SK-N-SH (cell line): ENCODE data around the gene TTC23. TPM values are rescaled to one million over a fixed set of nuclear protein-coding genes. Genes with fewer than 3 reads are reported as not detected.

ENCODE experiments used
- EZH2phosphoT487 ChIP-seq: fragments of 200-600 bp; sonication (generic); IDR thresholded peaks from 2 replicates; pipeline ENCODE4 v1.6.1; 2017; ENCODE audit warnings: low read depth, mixed run types, mild to moderate bottlenecking, antibody characterized with exemption, moderate library complexity, borderline replicate concordance
- FOXM1 ChIP-seq: IDR thresholded peaks from 2 replicates; pipeline ENCODE4 v1.4.0; 2012; ENCODE audit warnings: low read depth, mild to moderate bottlenecking
- MEF2A ChIP-seq: IDR thresholded peaks from 2 replicates; pipeline ENCODE4 v1.4.0; 2012; ENCODE audit warnings: low read depth, borderline replicate concordance
- NFIC ChIP-seq: IDR thresholded peaks from 2 replicates; pipeline ENCODE4 v1.4.0; 2012; ENCODE audit warnings: borderline replicate concordance
- NRF1 ChIP-seq: IDR thresholded peaks from 2 replicates; pipeline ENCODE4 v1.6.1; 2012; ENCODE audit warnings: low read depth, mild to moderate bottlenecking, low read length
- RAD21 ChIP-seq: IDR thresholded peaks from 2 replicates; pipeline ENCODE4 v1.6.1; 2012; ENCODE audit warnings: mild to moderate bottlenecking, low read length
- RCOR1 ChIP-seq: fragments of 150-350 bp; IDR thresholded peaks from 2 replicates; pipeline ENCODE4 v1.6.1; 2017; ENCODE audit warnings: antibody characterized with exemption, low read length
- RXRA ChIP-seq: IDR thresholded peaks from 2 replicates; pipeline ENCODE4 v1.4.0; 2012; ENCODE audit warnings: low read depth, mild to moderate bottlenecking, borderline replicate concordance
- SMC3 ChIP-seq: IDR thresholded peaks from 2 replicates; pipeline ENCODE4 v1.6.1; 2012; ENCODE audit warnings: low read depth, low read length, improper control_type of control experiment
- polyA plus RNA-seq, 3 experiments: library from polyadenylated mRNA; depleted of rRNA; stranded (reverse); fragments of >200 nt; gene quantifications; 2 replicates each; pipeline ENCODE4 v1.2.3, GENCODE V29; 2012
- TF ChIP-seq, protein P1 (sequence below): IDR thresholded peaks from 2 replicates; pipeline ENCODE4 v1.4.0; 2012; ENCODE audit warnings: low read depth, borderline replicate concordance
- TF ChIP-seq, protein P2 (sequence below): IDR thresholded peaks from 2 replicates; pipeline ENCODE4 v1.6.1; 2012; ENCODE audit warnings: mild to moderate bottlenecking, low read depth, low read length, moderate library complexity
- TF ChIP-seq, protein P3 (sequence below): IDR thresholded peaks from 2 replicates; pipeline ENCODE4 v1.4.0; 2012; ENCODE audit warnings: low read depth, borderline replicate concordance
- TF ChIP-seq, protein P4 (sequence below): IDR thresholded peaks from 2 replicates; pipeline ENCODE4 v1.4.0; 2012; ENCODE audit warnings: low read depth
- TF ChIP-seq, protein P5 (sequence below): fragments of 150-350 bp; IDR thresholded peaks from 2 replicates; pipeline ENCODE4 v1.6.1; 2016; ENCODE audit warnings: mild to moderate bottlenecking, low read depth, low read length
- TF ChIP-seq, protein P6 (sequence below): IDR thresholded peaks from 2 replicates; pipeline ENCODE4; 2012

Gene TTC23
- polyA plus RNA-seq, 1 of the 3 experiments (the other 2 are of a cell fraction) = 0.79 TPM

DNA sequence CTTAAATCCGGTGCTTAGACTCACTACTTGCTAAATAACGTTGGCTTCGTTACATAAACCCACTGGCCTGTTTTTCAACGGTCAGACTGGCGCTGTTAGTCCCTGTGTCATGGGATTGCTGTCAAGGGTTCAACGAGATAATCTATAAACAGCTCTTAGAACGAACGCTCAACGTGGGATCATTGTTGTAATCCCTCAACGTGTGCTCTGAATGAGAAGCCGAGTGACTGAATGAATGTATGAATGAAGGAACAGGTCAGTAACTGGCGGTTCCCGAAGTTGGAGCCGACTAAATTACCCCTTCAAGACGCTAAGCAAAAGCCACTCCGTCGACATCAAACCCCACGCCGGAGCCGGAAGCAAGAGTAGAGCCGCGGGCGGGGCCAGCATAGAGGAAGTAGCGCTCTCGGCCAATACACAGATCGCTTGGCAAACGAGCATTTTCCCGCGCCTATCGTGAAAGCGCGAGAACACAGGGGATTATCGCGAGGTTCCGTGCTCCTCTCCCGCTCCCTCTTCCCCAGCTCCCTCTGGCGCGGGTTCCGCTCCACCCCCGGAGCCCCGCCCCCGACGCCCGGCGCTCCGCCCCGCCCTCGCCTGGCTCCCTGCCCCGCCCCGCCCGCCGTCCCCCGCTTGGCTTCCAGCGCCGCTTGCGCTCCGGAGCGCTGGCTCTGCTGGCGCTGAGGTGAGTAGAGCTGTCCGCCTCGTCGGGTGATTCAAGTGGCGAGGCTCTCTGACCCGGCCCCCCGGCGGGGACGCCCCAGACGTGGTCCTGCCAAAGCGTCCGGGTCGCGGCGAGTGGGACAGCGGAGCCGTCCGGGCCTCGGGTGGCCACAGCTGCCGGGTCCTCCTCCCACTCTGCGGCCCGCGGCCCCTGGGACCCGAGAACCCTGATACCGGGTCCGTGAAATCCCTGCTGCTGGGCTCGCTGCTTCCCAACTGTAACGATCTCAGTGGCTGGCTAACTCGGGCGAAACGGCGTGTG, 1.8 kb upstream of the TTC23 start, which contains the start of gene LRRC28 (continued):
- TF ChIP-seq, protein P1, sequence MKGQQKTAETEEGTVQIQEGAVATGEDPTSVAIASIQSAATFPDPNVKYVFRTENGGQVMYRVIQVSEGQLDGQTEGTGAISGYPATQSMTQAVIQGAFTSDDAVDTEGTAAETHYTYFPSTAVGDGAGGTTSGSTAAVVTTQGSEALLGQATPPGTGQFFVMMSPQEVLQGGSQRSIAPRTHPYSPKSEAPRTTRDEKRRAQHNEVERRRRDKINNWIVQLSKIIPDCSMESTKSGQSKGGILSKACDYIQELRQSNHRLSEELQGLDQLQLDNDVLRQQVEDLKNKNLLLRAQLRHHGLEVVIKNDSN = no peak
- TF ChIP-seq SMC3 = no peak
- TF ChIP-seq FOXM1 = no peak
- TF ChIP-seq NRF1 = no peak
- TF ChIP-seq RAD21 = no peak
- TF ChIP-seq, protein P2, sequence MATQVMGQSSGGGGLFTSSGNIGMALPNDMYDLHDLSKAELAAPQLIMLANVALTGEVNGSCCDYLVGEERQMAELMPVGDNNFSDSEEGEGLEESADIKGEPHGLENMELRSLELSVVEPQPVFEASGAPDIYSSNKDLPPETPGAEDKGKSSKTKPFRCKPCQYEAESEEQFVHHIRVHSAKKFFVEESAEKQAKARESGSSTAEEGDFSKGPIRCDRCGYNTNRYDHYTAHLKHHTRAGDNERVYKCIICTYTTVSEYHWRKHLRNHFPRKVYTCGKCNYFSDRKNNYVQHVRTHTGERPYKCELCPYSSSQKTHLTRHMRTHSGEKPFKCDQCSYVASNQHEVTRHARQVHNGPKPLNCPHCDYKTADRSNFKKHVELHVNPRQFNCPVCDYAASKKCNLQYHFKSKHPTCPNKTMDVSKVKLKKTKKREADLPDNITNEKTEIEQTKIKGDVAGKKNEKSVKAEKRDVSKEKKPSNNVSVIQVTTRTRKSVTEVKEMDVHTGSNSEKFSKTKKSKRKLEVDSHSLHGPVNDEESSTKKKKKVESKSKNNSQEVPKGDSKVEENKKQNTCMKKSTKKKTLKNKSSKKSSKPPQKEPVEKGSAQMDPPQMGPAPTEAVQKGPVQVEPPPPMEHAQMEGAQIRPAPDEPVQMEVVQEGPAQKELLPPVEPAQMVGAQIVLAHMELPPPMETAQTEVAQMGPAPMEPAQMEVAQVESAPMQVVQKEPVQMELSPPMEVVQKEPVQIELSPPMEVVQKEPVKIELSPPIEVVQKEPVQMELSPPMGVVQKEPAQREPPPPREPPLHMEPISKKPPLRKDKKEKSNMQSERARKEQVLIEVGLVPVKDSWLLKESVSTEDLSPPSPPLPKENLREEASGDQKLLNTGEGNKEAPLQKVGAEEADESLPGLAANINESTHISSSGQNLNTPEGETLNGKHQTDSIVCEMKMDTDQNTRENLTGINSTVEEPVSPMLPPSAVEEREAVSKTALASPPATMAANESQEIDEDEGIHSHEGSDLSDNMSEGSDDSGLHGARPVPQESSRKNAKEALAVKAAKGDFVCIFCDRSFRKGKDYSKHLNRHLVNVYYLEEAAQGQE = 0 out of 2 replicates have a peak, but pooled peaks have one; percentile 41
- peak; percentile 29; the same call in 1 of the 2 replicates for TF ChIP-seq NFIC
- TF ChIP-seq, protein P3, sequence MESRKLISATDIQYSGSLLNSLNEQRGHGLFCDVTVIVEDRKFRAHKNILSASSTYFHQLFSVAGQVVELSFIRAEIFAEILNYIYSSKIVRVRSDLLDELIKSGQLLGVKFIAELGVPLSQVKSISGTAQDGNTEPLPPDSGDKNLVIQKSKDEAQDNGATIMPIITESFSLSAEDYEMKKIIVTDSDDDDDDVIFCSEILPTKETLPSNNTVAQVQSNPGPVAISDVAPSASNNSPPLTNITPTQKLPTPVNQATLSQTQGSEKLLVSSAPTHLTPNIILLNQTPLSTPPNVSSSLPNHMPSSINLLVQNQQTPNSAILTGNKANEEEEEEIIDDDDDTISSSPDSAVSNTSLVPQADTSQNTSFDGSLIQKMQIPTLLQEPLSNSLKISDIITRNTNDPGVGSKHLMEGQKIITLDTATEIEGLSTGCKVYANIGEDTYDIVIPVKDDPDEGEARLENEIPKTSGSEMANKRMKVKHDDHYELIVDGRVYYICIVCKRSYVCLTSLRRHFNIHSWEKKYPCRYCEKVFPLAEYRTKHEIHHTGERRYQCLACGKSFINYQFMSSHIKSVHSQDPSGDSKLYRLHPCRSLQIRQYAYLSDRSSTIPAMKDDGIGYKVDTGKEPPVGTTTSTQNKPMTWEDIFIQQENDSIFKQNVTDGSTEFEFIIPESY = peak; percentile 99
- TF ChIP-seq EZH2phosphoT487 = no peak
- no peak for TF ChIP-seq MEF2A
- TF ChIP-seq RCOR1 = no peak
- TF ChIP-seq, protein P4, sequence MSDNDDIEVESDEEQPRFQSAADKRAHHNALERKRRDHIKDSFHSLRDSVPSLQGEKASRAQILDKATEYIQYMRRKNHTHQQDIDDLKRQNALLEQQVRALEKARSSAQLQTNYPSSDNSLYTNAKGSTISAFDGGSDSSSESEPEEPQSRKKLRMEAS = peak; percentile 89
- TF ChIP-seq, protein P5, sequence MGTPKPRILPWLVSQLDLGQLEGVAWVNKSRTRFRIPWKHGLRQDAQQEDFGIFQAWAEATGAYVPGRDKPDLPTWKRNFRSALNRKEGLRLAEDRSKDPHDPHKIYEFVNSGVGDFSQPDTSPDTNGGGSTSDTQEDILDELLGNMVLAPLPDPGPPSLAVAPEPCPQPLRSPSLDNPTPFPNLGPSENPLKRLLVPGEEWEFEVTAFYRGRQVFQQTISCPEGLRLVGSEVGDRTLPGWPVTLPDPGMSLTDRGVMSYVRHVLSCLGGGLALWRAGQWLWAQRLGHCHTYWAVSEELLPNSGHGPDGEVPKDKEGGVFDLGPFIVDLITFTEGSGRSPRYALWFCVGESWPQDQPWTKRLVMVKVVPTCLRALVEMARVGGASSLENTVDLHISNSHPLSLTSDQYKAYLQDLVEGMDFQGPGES = peak; percentile 53
- no peak for TF ChIP-seq RXRA
- TF ChIP-seq, protein P6, sequence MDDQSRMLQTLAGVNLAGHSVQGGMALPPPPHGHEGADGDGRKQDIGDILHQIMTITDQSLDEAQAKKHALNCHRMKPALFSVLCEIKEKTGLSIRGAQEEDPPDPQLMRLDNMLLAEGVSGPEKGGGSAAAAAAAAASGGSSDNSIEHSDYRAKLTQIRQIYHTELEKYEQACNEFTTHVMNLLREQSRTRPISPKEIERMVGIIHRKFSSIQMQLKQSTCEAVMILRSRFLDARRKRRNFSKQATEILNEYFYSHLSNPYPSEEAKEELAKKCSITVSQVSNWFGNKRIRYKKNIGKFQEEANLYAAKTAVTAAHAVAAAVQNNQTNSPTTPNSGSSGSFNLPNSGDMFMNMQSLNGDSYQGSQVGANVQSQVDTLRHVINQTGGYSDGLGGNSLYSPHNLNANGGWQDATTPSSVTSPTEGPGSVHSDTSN = peak; percentile 79
